Omental fat pad (tissue), 4 donors: ENCODE results near the gene ANKFY1. TPM values are rescaled to one million over a fixed set of nuclear protein-coding genes. Genes with fewer than 3 reads are reported as not detected.
"Not testable (repeated sequence)": the region's sequence is repeated elsewhere in the genome, so short reads cannot be mapped to it uniquely, and the experiment has no call there.

Source experiments
- ATAC-seq: fragments of 150-250 bp; one replicate; pipeline ENCODE4 v1.9.1; 2016; ENCODE audit warnings: mild to moderate bottlenecking, moderate library complexity; ENCODE audit not compliant: low FRiP score
- DNase-seq: peaks from one replicate; pipeline ENCODE4 v3.0.0-alpha.2; 2019; ENCODE audit warnings: low spot score
- CTCF ChIP-seq, 3 donors: fragments of 450-650 bp; IDR thresholded peaks; one replicate each; pipeline ENCODE4 v1.5.1; 2016 to 2017; ENCODE audit warnings: antibody characterized with exemption in 3 of 3, mild to moderate bottlenecking in 3 of 3, moderate library complexity in 2 of 3
- total RNA-seq, 4 donors: library from RNA; depleted of rRNA; stranded (reverse); fragments of >200 nt; gene quantifications; one replicate each; pipeline ENCODE4 v1.1.0, GENCODE V29; 2016

The ANKFY1 gene
- total RNA-seq, 4 donors from 2014 or later, result 34.2 to 59.0 (median 40.6) TPM

- TF ChIP-seq CTCF (IDR thresholded peaks at IDR 0.05), result no peak
- DNase-seq, result no peak
- ATAC-seq, result no peak
Observed at GRCh38 chr17:4194796-4195195, 69.0 kb downstream of the ANKFY1 start.

- ATAC-seq, DNase-seq: not testable (repeated sequence)
Observed at GRCh38 chr17:4190791-4191190, 73.0 kb downstream of the ANKFY1 start.

- TF ChIP-seq CTCF (IDR thresholded peaks at IDR 0.05), result no peak
- no peak for DNase-seq
- ATAC-seq, result no peak
Observed at GRCh38 chr17:4189280-4189679, 74.5 kb downstream of the ANKFY1 start.

- no peak for TF ChIP-seq CTCF (IDR thresholded peaks at IDR 0.05)
- DNase-seq (no peak), ATAC-seq (no peak)
Observed at GRCh38 chr17:4188076-4188475, 75.7 kb downstream of the ANKFY1 start.

- no peak for DNase-seq
- no peak for TF ChIP-seq CTCF (IDR thresholded peaks at IDR 0.05)
- peak; percentile 68 for ATAC-seq
Observed at GRCh38 chr17:4187076-4187475, 76.7 kb downstream of the ANKFY1 start.

- ATAC-seq (peak; percentile 74), DNase-seq (no peak)
- no peak for TF ChIP-seq CTCF (IDR thresholded peaks at IDR 0.05)
Observed at GRCh38 chr17:4186357-4186881, 77.4 kb downstream of the ANKFY1 start.

- DNase-seq, result no peak
- no peak for ATAC-seq
- no peak for TF ChIP-seq CTCF (IDR thresholded peaks at IDR 0.05)
Observed at GRCh38 chr17:4185656-4186055, 78.1 kb downstream of the ANKFY1 start.

GRCh38 chr17:4184811-4185210 lies 79.0 kb downstream of the ANKFY1 start:
- no peak for TF ChIP-seq CTCF (IDR thresholded peaks at IDR 0.05)
- DNase-seq, result no peak

More at GRCh38 chr17:4184811-4185210, 79.0 kb downstream of the ANKFY1 start:
- no peak for ATAC-seq
